HG02970 (cell line): ENCODE results near the gene MID1.

Source experiments
- ATAC-seq: cut with Tn5 transposase; IDR thresholded peaks from one replicate; pipeline ENCODE4 v1.9.1; 2021; ENCODE audit warnings: mild to moderate bottlenecking, moderate library complexity, moderate number of reproducible peaks; ENCODE audit not compliant: unreplicated experiment, low FRiP score

The MID1 gene

GRCh38 chrX:10450229-10450958 is 170.0 kb downstream of the MID1 start:
- ATAC-seq, result no peak

DNA sequence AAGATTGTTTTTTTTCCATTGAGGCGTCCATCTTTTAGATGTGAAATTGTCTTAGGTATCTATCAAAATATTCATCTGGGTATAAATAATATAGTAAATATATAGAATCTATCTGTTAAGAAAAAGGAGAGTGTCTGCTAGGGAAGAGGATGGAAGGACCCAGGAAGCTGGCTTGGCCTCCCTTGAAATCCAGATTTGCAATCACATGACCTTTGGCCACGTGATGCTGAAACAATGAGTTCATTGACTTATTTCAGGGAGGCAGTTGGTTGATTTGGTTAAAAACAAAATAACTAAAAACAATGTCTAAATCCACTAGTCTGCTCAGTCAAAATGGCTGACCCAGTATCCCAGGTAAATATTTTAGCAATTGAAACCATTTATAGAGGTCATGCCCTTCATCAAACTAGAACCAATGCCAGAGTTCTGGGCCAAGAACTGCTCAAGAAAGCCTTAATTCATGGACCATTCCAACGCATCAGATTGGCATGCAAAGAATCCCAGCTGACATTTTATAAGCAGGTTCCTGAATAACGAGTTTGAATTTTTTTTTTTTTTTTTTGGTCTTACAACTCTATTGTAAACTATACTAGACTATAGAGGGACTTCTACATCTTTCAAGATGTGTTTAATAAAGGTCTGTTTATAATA is 172.7 kb downstream of the MID1 start:
- ATAC-seq, result no peak

DNA sequence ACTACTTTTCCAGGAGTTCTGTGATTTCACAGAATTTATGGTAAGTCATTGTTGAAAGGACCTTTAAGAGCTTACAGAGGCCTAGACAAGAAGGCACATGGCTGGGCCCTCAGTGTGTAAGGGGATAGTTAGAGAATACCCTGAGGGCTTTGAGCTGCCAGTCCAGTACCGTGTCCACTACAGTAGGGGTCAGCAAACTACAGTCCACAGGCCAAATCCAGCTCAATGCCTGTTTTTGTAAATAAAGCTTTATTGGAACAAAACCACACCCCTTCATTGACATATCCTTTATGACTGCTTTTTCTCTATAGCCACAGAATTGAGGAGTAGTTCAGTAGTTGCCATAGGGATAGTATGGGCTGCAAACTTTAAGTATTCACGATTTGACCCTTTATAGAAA is 176.2 kb downstream of the MID1 start:
- ATAC-seq, result no peak

GRCh38 chrX:10441464-10441863 is 178.9 kb downstream of the MID1 start:
- no peak for ATAC-seq

- ATAC-seq, result no peak
Measured at GRCh38 chrX:10433296-10433965, 187.0 kb downstream of the MID1 start.

DNA sequence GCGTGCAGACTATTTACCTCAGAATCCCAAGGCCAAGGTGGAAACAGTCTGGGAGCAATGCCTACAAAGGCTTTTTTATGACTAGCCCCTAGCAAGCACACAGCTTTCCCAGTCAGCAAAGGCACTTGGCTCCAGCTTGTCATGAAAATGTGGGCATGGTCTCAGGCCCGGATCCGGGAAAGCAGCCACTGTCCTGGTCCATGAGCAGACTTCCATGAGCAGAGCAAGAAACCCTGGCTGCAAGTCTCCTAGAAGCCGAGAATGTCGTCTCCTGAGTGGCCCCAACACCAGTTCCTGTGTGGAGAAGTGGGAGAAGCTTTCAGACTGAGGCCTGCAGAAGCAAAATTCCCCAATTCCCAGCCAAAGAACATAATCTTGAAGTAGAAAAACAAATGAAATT is 190.5 kb downstream of the MID1 start:
- no peak for ATAC-seq

DNA sequence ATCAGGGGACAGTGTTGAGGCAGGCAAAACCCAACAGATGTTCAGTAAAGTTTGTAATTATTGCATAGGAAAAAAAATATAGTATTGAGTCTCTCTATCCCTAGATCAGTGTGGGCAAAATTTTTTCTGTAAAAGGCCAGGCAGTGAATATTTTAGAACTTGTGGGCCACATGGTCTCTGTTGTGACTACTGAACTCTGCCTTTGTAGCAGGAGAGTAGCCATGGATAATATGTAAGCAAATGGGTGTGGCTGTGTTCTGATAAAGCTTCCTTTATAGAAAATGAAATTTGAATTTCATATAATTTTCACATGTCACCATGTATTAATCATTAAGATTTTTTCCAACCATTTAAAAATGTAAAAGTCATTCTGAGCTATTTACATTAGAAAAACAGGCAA is 193.1 kb downstream of the MID1 start:
- no peak for ATAC-seq

DNA sequence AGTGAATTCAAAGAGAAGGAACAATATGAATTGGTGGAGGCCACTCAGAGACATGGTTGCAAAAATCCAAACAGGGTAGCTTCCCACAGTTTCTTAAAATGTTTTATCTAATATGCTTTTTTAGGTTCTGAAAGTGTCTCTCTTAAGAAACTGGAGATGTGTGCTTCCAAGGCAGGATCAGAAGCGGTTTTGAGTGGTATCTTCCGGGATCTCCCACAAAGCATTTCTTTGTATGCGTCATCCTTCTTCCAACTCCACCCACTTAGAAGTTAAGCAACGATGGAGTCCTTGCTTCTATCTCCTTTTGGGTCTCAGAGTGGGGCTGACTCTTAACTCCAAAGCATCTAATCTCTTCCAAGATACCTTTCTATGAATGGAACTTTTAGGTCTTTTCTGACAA is 196.7 kb downstream of the MID1 start:
- no peak for ATAC-seq

DNA sequence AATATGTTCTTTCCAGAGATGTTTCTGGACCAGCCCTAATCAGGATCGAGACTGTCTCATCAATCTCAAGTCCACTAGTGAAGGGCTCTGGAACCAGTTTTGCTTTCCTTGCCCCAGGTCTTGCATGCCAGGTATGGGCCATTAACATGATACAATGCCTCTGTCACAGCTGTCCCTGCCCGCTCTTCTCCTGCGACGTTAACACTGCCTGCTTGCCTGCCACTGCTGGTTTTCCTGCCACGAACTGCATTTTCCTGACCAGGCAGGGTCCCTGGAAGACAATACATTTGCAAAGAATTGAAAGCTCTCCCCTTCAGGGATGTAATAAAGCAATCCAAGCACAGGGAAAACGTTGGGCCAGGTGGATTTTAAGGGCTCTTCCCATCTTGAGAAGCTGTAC is 200.3 kb downstream of the MID1 start:
- no peak for ATAC-seq

GRCh38 chrX:10416424-10416823 is 204.0 kb downstream of the MID1 start:
- ATAC-seq, result no peak

GRCh38 chrX:10415306-10416001 is 204.9 kb downstream of the MID1 start:
- no peak for ATAC-seq

DNA sequence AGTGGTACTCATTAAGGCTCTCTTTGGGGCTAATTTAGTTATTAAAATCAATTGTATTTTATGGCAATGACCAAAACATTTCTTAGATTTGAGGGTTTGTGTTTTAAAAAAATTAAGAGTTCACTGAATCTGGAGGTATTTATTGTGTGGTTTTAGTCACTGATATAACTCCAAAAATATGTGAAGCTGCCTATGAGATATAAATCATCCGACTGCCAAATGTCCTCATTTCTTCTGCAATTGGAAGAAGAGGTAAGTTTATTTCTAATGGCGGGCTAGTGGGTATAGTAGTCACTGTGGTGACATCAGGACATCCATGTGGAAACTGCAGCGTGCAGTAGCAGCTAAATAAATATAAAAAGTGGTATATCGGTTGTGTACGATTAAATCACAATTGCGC is 205.5 kb downstream of the MID1 start:
- no peak for ATAC-seq

- ATAC-seq, result no peak
Measured at GRCh38 chrX:10414156-10414824, 206.1 kb downstream of the MID1 start.

DNA sequence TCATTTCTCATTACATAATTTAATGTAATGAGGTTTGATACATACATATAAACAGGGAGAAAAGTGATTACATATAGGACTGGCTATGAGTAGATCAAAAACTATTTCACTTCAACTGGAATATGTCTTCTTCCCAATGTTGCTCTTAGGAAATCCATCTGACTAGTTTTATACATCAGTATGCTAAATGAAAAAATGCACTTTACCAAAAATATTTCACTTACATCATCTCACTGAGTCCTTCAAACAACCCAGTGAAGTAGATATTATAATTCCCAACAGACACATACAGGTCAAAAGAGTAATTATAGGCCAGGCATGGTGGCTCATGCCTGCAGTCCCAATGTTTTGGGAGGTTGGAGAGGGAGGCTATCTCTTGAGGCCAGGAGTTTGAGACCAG is 215.9 kb downstream of the MID1 start:
- ATAC-seq, result no peak

GRCh38 chrX:10401239-10401638 is 219.1 kb downstream of the MID1 start:
- no peak for ATAC-seq

GRCh38 chrX:10399043-10399741 is 221.2 kb downstream of the MID1 start:
- ATAC-seq, result no peak

- ATAC-seq, result no peak
Measured at GRCh38 chrX:10398215-10398614, 222.2 kb downstream of the MID1 start.

DNA sequence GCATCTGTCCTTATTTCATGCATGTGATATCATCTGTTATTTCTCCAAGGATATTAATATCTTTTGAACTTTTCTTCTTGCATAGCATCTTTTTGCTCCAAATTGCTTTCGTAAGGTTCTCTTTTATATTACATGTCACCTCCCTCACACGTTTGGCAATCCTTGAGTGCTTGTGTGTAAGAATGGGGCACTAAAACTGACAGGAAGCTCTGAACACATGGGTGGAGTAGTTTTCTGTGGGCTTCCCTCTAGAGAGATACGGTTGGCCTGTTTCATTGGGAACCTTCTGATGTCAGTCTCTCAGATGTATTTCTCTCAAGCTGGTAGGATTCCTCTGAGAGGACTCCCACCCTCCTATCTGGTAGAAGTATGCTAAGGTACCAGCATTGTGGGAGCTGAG is 223.0 kb downstream of the MID1 start:
- no peak for ATAC-seq

DNA sequence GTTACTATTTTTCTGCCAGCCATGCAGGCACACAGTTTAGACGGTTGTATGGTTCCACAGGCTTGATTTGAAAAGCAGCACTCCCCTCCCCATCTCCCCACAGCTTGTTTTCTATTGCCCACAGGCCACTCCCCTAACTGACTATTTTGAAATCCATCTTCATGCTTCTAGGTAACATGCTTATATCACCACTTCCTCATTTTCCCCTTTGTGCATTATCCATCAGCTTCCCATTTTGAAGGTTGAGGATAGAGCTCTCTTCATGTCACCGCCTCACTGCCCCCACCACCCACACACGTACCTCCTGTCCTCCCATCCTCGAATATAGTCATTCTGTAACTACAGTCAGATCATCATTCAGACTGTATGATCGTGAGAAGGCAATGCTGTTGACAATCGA is 224.7 kb downstream of the MID1 start:
- ATAC-seq, result no peak
